ENCODE measurements around the gene ATXN7L3.

The ATXN7L3 gene

GRCh38 chr17:44205962-44206824 lies 6.5 kb upstream of the ATXN7L3 start (continued):
- TF ChIP-seq ZNF639 (tag by site-specific recombination; IDR thresholded peaks at IDR 0.05), result no peak
- TF ChIP-seq HOXD13 (CRISPR knock-in tag; IDR thresholded peaks at IDR 0.05; ENCODE audit: borderline replicate concordance), result no peak
- TF ChIP-seq KLF1 (tag by site-specific recombination; IDR thresholded peaks at IDR 0.05), result no peak
- TF ChIP-seq BCL11B (tag by site-specific recombination; IDR thresholded peaks at IDR 0.05; ENCODE audit: low read depth), result no peak
- 0 out of 2 replicates have a peak, but pooled peaks have one; percentile 14 for TF ChIP-seq GLIS1 (tag by site-specific recombination; IDR thresholded peaks at IDR 0.05)
- no peak for TF ChIP-seq PRDM10 (tag by site-specific recombination; IDR thresholded peaks at IDR 0.05)
- no peak for TF ChIP-seq ZNF175 (tag by site-specific recombination; IDR thresholded peaks at IDR 0.05)
- no peak for TF ChIP-seq ZNF449 (tag by site-specific recombination; IDR thresholded peaks at IDR 0.05)
- 0 out of 2 replicates have a peak, but pooled peaks have one; percentile 19 for TF ChIP-seq ZNF335 (tag by site-specific recombination; conservative IDR thresholded peaks at IDR 0.05)
- TF ChIP-seq ZNF423 (tag by site-specific recombination; IDR thresholded peaks at IDR 0.05), result no peak
- no peak for TF ChIP-seq HIC1 (tag by site-specific recombination; IDR thresholded peaks at IDR 0.05)
- TF ChIP-seq ZNF311 (tag by site-specific recombination; IDR thresholded peaks at IDR 0.05; ENCODE audit: borderline replicate concordance), result no peak
- no peak for TF ChIP-seq ZIC2 (tag by site-specific recombination; IDR thresholded peaks at IDR 0.05)
- no peak for TF ChIP-seq ZNF362 (tag by site-specific recombination; IDR thresholded peaks at IDR 0.05)
- peak; percentile 16; the same call in 1 of the 2 replicates for TF ChIP-seq CTCF (tag by site-specific recombination; IDR thresholded peaks at IDR 0.05)
- TF ChIP-seq ZFP41 (tag by site-specific recombination; IDR thresholded peaks at IDR 0.05; ENCODE audit: borderline replicate concordance), result no peak
- no peak for TF ChIP-seq ZNF830 (tag by site-specific recombination; IDR thresholded peaks at IDR 0.05; ENCODE audit: low read depth)
- no peak for TF ChIP-seq ZNF37A (tag by site-specific recombination; IDR thresholded peaks at IDR 0.05)
- TF ChIP-seq ZNF16 (tag by site-specific recombination; IDR thresholded peaks at IDR 0.05; ENCODE audit: low read depth), result no peak
- TF ChIP-seq SETDB1 (IDR thresholded peaks at IDR 0.05; ENCODE audit: insufficient read length, low read length), result no peak
- TF ChIP-seq ZBTB17 (tag by site-specific recombination; IDR thresholded peaks at IDR 0.05), result 0 out of 2 replicates have a peak, but pooled peaks have one; percentile 12
